NCI-H146 treated with DMSO at 0.1 percent for 48 hours (cell line): ENCODE results near the gene CEP120.
"Not testable (repeated sequence)": the region's sequence is repeated elsewhere in the genome, so short reads cannot be mapped to it uniquely, and the experiment has no call there.

ENCODE experiments used
- DNase-seq: peaks from one replicate; lab custom pipeline; 2025; ENCODE audit not compliant: unreplicated experiment; lab: John Stamatoyannopoulos, UW

CEP120 gene

DNA sequence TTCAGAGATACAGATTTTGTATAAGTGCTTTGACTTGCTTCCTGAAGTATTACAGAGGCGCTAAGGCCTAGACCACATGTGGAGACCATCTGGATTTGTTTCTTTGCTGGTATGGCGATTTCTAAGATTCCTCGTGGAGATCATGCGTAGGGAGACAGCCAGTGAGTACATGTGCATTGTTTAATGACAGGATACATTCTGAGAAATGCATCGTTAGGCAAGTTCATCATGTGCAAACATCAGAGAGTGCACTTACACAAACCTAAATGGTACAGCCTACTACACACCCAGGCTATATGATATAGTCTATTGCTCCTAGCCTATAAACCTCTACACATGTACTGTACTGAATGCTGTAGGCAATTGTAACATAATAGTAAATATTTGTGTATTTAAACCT lies 16.5 kb upstream of the CEP120 start:
- no peak for DNase-seq

DNA sequence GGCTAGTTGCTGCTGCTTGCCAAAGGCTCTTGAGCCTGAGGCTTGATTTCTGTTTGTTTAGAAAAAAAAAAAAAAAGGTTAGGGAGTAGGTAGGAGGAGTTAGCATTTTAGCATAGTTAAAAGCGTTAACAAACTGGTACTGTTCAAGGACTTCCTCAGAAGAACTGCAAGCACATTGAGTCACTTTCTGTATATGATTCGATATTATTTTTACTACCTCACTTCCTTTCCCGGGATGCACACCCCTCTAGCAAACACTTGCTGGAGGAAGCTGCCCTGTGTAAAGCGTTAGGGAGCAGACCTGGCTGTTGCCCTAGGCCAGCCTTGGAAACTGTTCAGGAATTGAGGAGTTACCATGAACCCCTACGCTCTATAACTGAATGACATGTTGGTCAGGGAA lies 15.7 kb upstream of the CEP120 start:
- DNase-seq, result no peak

DNA sequence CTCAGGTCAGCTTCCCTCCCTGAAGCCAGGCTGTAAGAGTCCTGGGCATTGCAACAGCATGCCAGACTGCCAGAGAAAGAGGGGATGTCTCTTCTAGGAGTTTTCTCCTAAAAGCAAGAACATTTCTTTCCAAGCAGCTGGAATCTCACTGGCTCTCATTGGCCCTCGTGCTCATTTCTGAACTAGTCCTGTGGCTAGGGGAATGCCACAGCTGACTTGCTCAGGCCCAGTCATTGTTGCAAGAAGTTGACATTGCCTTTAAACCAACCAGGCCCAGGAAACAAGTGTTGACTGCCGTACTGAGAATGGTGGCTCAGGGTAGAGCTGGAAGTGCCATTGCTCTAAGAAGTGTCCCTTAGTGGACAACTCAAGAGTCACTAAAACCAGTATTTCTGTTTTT lies 15.0 kb upstream of the CEP120 start:
- DNase-seq, result no peak

DNA sequence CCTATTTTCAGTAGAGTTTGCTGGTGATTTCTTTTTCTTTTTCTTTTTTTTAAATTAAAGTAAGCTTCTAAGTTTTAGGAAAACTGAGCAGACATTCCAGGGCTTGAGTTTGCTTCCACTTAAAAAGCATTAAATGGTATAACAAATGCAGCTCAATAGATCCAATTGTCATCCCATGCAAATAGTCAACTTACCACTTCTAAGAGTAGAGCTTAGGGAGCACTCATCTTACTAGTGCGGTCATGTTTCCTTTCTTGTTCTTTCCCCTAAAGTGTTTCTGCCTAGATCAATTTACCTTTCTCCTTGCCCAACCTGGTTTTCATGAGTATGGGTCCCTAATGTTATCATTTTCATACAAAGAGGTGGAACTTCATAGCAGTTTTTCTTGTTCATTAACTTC lies 13.0 kb upstream of the CEP120 start:
- no peak for DNase-seq

DNA sequence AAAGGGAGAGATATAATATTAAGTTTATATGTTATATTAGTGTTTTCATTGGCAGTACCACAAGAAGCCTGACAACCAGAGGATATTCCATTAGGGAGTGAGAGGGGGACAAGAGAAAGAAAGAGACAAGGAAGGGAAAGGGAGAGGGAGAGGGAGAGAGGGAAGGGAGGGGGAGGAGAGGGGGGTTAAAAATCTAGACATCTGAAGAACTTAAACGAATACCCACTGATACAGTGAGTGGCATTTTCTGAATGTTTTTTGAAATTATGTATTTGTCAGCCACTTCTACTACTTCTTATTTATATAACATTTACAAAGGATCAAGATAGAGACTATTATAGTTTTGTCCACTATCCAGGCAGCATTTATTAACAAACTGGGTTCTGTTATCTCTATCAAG lies 11.6 kb upstream of the CEP120 start:
- DNase-seq, result no peak

DNA sequence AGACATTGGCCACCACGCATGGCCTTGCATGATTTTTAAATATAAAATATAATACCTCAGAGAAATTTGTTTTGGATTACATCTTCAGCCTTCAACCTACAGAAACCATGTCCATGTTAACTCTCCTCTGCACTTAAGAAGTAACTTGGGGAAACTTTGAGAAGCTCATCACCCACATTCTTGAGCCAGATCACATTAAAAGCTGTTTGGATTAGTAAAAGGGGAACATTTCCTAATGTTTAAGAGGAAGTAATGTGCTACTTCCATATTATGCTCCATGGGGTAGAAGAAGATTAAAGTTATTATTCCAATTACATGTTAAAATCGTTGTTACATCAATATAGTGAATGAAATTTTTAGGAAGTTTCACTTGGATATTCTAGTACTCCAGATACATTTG lies 10.4 kb upstream of the CEP120 start:
- DNase-seq, result no peak

DNA sequence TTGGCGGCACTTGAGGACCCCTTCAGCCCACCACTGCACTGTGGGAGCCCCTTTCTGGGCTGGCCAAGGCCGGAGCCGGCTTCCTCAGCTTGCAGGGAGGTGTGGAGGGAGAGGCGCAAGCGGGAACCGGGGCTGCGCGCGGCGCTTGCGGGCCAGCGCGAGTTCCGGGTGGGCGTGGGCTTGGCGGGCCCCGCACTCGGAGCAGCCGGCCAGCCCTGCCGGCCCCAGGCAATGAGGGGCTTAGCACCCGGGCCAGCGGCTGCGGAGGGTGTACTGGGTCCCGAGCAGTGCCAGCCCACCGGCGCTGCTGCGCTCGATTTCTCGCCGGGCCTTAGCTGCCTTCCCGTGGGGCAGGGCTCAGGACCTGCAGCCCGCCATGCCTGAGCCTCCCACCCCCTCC lies 7.2 kb upstream of the CEP120 start:
- DNase-seq, result not testable (repeated sequence)

DNA sequence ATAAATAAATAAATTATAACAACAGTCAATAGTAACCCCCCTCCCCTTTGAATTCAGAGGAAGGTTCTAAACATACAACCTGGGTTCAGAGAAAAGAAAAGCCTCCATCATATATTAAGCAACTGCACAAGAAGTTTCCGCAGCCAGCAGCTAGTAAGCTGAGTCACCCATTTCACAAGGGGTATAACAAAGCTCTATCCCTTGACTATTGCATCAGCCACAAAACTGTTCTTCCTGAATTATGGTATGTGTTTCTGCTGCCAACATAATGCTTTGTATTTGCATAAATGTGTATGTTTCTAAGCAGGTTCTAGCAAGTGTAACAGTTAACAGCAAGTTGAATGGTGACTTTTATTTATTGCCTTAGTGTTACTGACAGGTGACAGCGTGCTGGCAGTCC lies 6.8 kb upstream of the CEP120 start:
- DNase-seq, result no peak

DNA sequence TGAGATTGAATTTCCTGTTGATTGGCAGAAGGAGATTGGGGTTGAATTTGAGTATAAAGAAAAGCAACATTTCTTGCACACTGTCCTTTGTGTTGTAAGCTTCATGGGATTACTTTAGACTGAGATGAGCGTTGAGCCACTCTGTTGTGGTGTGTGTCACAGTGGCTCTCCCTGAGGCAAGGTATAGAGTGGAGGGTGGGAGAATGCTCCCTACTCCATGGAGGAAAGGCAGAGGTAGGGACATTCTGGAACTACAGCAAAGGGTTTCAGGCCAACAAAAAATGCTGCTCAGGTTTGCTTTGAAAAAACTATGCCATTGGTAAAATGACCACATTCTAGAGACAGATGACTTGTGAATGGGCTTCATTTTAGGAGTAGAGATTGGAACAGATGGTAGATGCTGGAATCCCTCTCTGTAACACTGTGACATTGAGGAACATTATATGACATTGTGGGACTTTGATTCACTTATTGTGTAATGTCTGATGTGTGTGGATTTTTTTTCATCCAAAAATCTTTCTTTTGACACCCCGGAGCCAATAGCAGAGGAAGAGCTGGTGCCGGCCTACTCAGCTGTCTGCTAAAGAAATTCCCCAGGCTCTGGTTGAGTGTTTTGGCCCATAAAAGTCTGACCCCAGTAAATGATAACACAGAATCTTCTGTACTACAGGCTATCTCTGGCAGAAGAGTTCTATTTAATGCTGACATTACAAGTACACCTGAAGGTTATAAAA lies 6.2 kb upstream of the CEP120 start:
- DNase-seq, result no peak

DNA sequence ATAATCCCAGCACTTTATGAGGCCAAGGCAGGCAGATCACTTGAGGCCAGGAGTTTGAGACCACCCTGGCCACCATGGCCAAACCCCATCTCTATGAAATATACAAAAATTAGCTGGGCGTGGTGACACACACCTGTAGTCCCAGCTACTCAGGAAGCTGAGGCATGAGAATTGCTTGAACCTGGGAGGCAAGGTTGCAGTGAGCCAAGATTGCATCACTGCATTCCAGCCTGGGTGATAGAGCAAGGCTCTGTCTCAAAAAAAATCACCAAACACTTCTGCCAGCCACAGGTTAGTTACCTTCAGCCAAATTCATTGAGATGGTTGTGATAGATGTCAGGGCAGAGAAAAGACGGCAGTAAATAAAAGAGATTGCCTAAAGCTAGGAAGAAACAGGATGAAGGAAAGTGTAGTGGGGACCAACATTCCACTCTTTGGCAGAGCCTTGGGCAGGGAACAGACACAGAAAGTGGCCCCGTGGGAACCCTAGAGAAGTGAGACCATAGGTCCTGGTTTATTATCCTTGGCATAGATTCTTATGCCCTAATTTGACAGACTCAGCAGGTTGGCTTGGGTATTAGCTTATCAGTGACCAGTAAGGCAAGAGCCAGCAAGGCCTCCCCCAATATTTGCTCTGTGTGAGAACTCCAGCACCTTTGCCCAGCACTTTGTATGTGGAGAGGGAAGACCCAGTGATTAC lies 5.5 kb upstream of the CEP120 start:
- no peak for DNase-seq

DNA sequence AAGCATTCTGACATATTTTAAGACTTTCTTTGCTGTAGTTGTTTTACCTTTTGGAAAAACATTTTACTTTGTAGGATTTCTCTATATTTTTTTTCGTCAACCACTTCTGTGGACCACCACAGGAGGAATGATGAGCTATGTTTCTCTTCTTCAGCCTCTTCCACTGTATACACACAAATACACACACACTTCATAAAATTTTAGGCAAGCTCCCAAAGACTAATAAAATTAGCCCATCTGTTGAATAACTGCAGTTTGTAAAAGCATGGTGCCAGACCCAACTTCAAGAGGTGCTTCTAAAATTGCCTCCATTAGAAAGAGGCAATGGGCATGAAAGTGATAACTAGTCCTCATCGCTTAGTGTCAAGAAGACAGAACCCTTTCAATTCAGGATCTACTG lies 4.1 kb upstream of the CEP120 start:
- no peak for DNase-seq

DNA sequence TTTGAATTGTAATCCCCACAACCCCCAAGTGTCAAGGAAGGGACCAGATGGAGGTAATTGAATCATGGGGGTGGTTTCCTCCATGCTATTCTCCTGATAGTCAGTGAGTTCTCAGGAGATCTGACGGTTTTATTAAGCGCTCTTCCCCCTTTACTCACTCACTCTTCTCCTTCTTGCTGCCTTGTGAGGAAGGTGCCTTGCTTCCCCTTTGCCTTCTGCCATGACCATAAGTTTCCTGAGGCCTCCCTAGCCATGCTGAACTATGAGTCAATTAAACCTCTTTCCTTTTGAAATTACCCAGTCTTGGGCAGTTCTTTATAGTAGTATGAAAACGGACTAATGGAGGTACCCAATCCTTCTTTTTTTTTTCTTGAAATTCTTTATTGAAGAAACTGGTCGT lies 2.2 kb upstream of the CEP120 start:
- DNase-seq, result no peak

DNA sequence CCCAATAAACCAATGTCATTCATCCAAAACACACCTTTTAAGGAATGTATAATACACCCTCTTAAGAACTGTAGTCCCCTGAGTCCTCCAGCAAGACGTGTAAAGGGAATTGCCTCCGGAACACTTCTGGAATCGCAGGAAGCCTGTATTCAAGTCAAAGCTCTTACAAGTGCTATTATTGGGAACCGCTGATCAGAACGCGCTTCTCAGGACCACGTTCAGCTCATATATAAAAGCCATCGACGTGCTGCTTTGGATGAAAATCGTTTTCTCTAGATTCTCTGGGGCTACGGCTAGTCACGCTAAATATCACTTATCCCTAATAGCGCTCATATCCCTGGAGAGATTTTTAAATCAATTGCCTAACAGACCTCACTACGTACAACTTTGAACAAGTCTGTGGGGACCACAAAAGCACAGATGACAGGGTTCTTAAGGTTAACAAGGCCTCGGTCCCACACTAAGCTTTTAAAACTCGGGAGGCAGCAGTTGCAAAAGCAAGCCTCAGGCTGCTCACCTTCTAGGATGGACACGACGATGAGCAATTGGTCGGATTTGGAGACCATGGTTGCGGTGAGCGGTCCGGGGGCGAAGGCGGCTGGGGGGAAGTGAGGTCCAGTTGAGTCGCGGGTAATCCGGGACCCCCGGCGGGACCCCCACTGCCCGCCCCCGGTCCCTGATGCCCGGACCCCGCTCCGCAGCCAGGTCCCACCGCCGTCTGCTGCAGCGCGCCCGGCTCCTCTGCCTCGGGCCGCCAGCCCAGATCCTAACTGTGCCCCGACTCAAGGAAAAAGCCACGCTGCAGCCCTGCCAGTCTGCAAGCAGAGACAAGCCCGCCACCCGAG lies 548 bp downstream of the CEP120 start:
- no peak for DNase-seq

DNA sequence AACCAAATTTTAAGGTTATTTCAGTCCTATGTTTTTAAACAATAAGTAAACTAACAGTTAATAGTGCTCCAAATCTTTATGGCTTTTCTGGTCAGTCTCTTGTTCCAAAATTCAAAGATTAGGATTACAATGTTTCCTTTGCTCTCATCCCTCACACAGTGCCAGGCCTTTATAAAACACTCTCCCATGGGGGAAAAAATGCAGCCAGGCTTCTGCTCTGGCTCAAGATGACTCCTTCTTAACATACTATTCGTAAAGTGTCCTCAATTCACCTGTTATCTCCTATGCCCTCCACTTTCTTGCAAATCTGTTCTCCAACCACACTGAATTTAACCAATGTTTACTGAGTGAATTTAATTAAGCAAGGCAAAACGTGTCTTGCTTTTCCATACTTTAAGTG lies 1.4 kb downstream of the CEP120 start:
- DNase-seq, result no peak

DNA sequence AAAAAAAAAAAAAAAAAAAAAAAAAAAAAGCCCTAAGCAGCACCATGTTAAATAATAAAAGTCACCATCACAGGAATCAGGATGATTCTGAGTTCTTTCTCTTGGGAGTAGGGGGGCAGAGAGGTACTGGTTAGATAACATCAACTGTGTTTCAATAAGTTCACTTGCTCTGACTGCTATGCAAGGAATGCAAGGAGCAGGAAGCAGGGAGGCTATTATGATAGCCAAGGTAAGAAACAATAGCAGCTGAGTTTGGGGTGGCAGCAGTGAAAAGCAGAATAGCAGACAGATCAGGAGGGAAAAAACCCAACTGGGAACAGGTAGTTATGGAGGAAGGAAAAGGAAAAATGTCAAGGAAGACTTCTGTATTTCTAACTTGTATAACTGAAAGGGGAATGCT lies 8.2 kb downstream of the CEP120 start:
- DNase-seq, result no peak

DNA sequence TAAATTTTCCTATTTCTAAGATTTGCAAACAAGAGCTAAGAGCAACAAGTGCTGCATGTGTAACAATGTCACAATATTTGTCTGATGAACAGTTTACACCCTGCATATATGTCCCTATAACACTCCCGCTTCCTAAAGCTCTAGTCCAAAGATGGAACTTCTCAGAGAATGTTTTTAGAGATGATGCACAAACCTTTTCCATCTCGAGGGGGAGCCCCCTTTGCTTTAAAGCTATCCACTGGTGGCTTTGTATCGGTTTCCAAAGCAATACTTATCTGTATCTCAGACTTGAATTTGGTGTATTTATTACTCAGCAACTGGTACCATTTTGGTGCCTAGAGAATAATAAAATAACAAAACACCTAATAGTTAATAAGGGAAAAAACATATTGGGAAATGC lies 11.0 kb downstream of the CEP120 start:
- DNase-seq, result no peak

DNA sequence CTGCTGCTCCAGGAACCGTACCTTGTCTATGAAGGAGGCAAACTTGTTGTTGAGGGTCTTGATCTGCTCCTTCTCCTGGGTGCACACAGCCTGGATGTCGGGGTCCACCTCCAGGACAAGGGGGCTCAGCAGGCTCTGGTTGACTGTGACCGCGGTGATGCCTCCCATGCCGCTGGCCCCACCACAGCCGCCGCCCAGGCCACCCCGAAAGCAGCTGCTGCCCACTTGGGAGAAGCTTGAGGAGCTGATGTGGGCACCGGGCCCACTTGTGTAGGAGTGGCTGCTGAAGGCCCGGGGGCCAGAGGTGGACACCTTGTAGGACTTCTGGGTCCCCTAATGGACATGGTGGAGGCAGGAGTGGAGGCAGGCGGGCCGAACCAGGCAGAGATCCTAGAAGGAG lies 21.2 kb downstream of the CEP120 start:
- DNase-seq, result not testable (repeated sequence)

DNA sequence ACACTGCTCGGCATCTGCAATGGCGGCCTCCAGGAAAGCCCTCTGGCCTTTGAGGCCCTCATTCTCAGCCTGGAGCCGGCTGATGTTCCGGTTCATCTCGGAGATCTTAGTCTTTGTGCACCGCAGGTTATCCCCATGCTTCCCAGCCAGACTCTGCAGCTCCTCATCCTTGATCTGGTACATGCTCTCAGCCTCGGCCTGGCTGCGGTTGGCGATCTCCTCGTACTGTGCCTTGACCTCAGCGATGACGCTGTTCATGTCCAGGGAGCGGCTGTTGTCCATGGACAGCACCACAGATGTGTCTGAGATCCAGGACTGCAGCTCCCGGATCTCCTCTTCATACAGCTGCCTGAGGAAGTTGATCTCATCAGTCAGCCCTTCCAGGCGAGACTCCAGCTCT lies 21.9 kb downstream of the CEP120 start:
- DNase-seq, result no peak

DNA sequence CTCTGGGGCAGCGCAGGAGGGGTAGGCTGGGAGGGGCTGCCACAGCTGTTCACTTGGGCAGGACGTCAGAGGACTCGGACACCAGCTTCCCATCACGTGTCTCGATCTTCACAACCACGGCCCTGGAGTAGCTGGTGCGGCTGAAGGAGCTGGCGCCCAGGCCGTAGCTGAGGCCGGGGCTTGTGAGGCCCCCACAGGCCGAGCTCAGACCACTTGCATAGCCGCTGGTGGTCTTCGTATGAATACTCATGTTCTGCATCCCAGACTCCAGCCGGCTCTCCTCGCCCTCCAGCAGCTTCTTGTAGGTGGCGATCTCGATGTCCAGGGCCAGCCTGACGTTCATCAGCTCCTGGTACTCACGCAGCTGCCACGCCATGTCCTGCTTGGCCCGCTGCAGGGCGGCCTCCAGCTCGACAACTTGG lies 22.3 kb downstream of the CEP120 start:
- DNase-seq, result not testable (repeated sequence)

DNA sequence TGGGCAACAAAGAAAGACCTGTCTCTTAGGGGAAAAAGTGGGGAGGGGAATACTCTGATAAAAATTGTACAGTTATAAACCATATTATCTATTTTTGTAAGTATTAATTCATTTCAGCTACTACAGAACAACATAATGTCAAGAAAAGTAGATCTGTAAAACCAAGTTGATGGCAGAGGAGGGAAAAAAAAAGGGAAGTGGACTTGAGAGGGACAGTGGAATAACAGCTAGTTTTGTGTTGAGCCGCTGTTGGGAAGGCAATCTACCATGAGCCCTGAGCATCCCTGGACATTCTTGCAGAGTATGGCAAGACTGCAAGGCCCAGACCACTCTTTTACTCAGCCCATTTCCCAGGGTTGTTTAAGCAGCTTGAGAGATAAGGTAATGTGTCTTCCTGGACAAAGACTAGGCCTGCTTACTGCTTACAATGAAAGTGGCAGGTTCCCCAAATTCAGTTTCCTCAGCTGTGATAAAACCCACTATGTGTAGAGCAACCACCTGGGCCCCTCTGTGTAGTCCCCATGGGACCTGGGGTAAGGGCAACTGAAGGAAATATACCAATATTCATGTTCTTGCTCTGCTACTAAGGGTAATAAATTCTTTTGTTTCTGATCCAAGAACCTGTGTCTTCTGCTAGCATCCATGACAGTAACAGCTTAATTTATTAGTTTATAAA lies 25.0 kb downstream of the CEP120 start:
- DNase-seq, result no peak

DNA sequence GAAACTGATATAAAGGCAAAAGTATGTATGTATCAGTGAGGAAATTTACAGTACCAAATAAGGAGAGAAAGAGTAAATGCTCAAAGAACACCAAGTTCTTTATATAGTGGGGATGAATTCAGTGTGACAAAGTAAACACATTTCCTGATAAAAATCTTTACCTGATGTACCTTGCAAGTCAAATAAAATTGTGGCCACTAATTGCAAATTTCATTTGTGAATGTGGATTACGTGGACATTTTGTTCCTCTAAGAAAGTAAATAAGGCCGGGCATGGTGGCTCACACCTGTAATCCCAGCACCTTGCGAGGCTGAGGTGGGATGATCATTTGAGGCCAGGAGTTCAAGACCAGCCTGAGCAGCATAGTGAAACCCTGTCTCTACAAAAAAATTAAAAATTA lies 25.7 kb downstream of the CEP120 start:
- no peak for DNase-seq
